Measurements from ENCODE around the gene AHCTF1.
A peak's percentile ranks its signal among the peaks of the same experiment; 100 is the strongest.

The AHCTF1 gene

GRCh38 chr1:246803883-246804282 lies 127.9 kb downstream of the AHCTF1 start:
- H3K4me3 ChIP-seq (ENCODE audit: low read depth, low read length) = no peak overlapping the region
- no peak for DNase-seq (ENCODE audit: low read depth)

DNA sequence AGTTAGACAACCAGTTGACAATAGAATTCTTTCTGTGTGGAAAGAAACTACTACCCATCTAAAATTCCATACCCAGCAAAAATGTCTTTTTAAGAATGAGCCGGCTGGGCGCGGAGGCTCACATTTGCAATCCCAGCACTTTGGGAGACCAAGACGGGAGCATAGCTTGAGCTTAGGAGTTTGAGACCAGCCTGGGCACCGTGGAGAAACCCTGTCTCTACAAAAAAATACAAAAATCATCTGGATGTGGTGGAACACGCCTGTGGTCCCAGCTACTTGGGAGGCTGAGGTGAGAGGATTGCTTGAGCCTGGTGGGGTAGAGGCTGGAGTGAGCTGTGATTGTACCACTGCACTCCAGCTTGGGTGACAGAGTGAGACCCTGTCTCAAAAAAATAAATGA lies 128.4 kb downstream of the AHCTF1 start:
- no peak for DNase-seq (ENCODE audit: low read depth)
- no peak overlapping the region for H3K4me3 ChIP-seq (ENCODE audit: low read depth, low read length)

DNA sequence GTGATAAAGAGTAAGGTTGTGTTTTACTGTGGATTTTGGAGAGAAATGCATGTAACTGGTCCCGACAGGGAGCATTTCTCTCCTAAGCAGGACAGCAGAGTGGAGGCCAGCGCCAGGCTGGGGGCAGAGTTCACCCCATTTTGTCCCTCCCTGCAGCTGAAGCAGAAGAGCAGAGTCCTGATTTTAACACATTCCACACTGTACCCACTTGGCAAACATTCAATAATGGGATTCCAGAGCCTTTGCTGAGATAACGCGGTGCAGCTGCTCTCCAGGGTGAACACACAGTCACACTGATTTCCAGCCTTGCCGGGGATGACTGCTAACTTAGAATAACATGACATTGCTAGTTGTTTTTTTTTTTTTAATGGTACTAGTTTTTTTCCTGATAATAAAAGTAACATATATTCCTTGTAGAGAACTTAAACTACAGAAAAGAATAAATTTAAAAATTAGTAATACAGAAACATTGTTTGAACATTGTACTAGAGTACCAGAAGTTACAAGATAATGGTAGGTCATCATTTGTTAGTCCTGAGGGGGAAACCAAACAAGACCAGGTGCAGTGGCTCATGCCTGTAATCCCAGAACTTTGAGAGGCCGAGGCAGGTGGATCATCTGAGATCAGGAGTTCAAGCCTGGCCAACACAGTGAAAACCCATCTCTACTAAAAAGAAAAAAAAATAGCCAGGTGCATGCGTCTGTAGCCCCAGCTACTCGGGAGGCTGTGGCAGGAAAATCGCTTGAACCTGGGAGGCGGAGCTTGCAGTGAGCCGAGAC lies 130.3 kb downstream of the AHCTF1 start:
- no peak overlapping the region for H3K4me3 ChIP-seq (ENCODE audit: low read depth, low read length)
- DNase-seq (ENCODE audit: low read depth) = no peak

DNA sequence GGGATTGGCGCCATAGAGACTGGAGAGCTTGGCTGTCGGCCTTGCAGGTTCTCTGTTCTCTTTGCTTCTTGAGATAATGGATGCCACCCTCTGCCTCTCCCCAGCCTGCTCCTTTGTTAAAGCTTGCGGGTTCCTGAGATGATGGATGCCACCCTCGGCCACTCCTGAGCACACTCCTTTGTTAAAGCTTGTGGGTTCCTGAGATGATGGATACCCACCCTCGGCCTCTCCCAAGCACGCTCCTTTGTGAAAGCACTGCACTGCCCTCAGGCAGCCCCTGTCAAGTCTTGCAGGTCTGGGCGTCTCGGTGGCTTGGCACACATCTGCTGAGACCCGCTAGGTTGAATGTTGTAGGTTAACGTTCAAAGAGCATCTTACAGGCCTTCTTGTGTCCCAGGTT lies 131.0 kb downstream of the AHCTF1 start:
- H3K4me3 ChIP-seq (ENCODE audit: low read depth, low read length) = no peak overlapping the region
- no peak for DNase-seq (ENCODE audit: low read depth)

DNA sequence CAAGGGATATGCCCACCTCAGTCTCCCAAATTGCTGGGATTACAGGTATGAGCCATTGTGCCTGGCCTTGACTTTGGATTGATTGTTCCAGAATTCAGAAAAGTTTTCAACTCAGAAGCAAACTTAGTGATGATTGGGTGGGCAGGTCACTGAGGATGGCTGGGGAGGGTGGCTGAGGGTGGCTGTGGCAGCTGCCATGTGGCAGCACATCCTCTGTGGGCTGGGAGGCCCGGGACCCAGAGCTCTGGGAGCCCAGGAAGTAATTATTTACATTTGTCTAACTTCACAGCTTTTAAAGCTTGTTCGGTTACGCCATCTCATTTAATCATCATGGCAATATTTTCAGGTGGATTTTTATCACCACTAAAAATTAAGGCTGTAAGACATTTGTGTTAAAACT lies 131.4 kb downstream of the AHCTF1 start:
- no peak overlapping the region for H3K4me3 ChIP-seq (ENCODE audit: low read depth, low read length)
- DNase-seq (ENCODE audit: low read depth) = no peak

GRCh38 chr1:246798606-246799496 lies 132.9 kb downstream of the AHCTF1 start:
- H3K4me3 ChIP-seq (ENCODE audit: low read depth, low read length) = no peak overlapping the region
- DNase-seq (ENCODE audit: low read depth) = peak; percentile 39

GRCh38 chr1:246798107-246798506 lies 133.6 kb downstream of the AHCTF1 start:
- no peak for DNase-seq (ENCODE audit: low read depth)
- H3K4me3 ChIP-seq (ENCODE audit: low read depth, low read length) = no peak overlapping the region

GRCh38 chr1:246797597-246797996 lies 134.2 kb downstream of the AHCTF1 start:
- no peak overlapping the region for H3K4me3 ChIP-seq (ENCODE audit: low read depth, low read length)
- no peak for DNase-seq (ENCODE audit: low read depth)

DNA sequence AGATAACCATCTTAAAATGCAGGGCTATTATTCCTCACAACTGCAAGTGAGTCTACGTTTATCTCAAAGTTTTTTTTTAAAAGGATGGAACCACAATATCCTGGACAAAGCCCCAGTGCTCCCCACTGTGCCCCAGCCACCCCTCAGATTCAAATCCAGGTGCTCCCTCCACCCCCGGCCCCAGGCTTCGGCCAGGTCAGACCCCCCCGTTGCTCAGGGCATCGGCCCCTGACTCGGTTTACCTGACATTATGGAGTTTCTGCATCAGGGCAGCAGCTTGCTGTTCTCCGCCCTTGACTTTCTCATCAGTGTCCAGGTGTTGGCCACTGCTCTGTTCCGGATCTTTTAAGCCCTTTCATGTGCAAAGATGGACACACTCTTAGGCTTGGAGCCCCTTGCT lies 134.6 kb downstream of the AHCTF1 start:
- no peak overlapping the region for H3K4me3 ChIP-seq (ENCODE audit: low read depth, low read length)
- no peak for DNase-seq (ENCODE audit: low read depth)

- no peak for DNase-seq (ENCODE audit: low read depth)
Observed at GRCh38 chr1:246795906-246796694, 135.6 kb downstream of the AHCTF1 start.

DNA sequence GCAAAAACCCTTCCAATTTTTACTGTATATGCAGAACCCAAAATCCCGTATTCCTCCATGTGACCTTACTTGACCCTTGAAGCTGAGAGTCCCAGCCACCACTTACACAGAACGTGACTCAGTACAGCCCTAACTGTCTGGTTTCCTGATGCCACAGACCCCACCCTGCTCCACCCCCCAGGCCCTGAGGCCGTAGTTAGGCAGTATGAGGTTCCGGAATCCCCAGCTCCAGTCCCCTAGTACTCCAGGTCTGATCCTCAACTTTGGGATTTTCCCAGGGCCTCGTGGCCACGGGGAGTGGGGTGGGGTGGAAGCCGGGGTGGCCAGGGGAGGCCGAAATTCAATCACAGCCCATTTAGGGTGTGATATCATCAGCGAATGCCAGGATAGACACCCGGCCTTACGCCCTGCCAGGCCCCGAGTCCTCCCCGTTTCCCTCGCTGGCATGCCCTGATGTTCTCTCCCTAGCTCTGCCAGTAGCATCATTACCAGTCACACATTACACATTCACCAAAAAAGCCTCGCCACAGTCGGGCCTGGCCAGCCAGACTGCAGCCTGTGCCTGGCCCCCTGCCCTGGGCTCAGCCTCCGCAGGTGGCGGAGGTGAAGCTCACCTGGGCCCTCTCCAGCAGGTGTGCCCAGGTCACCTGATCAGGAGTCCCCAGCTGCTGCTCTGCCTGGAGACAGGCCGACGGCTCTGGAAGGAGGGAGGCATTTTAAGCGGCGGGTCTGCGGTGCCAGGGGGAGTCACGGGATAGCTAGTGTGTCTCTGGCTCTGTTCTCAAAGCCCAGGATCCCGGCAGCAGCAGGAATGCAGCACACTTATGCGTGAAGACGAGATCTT lies 136.7 kb downstream of the AHCTF1 start:
- no peak for DNase-seq (ENCODE audit: low read depth)
- H3K4me3 ChIP-seq (ENCODE audit: low read depth, low read length) = no peak overlapping the region

More at GRCh38 chr1:246795906-246796694, 135.6 kb downstream of the AHCTF1 start:
- H3K4me3 ChIP-seq (ENCODE audit: low read depth, low read length) = no peak overlapping the region

DNA sequence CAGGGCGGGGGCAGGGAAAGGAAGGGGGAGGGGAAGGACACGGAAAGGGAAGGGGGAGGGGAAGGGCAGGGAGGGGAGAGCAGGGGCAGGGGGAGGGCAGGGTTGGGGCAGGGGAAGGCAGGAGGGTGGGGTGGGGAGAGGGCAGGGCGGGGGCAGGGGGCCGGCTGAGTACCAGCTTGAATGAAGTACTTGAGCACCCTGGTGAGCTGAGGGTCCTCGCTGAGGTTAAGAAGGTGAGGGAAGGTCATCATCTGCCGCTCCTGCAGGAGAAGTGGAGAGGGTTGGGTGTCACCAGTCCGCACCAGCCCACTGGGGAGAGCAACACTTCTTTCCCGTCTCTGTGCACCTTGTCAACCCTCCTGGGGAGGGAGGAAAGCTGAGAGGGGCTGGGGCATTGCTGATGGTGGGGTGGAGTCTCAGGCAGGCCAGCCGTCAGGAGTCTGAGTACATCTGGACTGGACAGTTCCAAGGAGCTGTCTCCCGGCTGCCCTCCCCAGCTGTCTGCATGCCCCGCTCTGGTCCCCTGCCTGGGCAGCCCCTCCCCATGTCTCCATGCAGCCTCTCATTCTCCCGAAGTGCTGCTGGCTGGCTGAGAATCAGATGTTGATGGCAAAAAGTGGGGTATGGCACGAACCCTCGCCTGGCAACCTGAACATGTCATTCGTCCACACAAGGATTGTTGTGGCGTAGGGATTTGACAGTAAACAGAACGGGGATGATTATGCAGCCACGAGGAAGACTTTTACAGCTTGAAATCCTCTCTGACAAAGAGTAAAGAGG lies 137.5 kb downstream of the AHCTF1 start:
- no peak for DNase-seq (ENCODE audit: low read depth)
- H3K4me3 ChIP-seq (ENCODE audit: low read depth, low read length) = no peak overlapping the region

DNA sequence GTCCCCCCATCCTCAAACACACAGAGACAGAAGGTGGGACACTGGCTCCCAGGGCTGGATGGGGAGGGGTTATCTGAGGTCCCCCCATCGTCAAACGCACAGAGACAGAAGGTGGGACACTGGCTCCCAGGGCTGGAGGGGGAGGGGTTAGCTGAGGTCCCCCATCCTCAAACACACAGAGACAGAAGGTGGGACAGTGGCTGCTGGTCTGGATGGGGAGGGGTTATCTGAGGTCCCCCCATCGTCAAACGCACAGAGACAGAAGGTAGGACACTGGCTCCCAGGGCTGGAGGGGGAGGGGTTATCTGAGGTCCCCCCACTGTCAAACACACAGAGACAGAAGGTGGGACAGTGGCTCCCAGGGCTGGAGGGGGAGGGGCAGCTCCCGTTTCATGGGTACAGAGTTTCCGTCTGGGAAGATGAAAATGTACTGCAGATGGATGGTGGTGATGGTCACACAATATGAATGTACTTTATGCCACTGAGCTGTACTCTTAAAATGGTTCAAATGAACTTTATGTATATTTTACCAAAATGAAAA lies 138.3 kb downstream of the AHCTF1 start:
- no peak for DNase-seq (ENCODE audit: low read depth)
- no peak overlapping the region for H3K4me3 ChIP-seq (ENCODE audit: low read depth, low read length)

- H3K4me3 ChIP-seq (ENCODE audit: low read depth, low read length) = no peak overlapping the region
- no peak for DNase-seq (ENCODE audit: low read depth)
Observed at GRCh38 chr1:246792603-246793002, 139.1 kb downstream of the AHCTF1 start.

GRCh38 chr1:246791303-246791918 lies 140.3 kb downstream of the AHCTF1 start:
- H3K4me3 ChIP-seq (ENCODE audit: low read depth, low read length) = no peak overlapping the region
- no peak for DNase-seq (ENCODE audit: low read depth)

GRCh38 chr1:246790833-246791232 lies 140.9 kb downstream of the AHCTF1 start:
- no peak for DNase-seq (ENCODE audit: low read depth)
- H3K4me3 ChIP-seq (ENCODE audit: low read depth, low read length) = no peak overlapping the region

- no peak for DNase-seq (ENCODE audit: low read depth)
- H3K4me3 ChIP-seq (ENCODE audit: low read depth, low read length) = no peak overlapping the region
Observed at GRCh38 chr1:246790364-246790763, 141.4 kb downstream of the AHCTF1 start.

Measured in skeletal muscle cell (primary cell).